ENCODE data around the gene PRMT9.

DNA sequence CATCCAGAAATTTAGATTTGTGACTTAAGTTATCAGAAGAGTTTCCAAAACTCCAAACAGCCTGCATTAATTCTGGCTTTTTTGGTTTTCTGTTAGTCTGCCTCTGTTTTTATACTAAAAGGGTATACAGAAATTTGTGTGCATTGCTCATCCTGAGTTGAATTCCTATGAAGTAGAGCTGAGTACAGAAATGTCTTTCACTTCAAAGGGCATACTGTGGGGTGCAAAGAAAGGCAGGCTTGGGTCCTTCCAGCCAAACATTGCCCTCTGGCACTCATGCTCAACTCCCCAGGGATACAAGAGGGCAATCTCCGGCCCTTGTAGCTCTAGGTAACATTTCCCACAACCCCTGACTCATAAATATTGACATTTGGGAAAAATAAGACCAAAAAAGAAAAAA lies 94.4 kb downstream of the PRMT9 start:
- TF ChIP-seq POLR2A (IDR thresholded peaks at IDR 0.05; ENCODE audit: low read depth, low read length): no peak
- no peak for TF ChIP-seq CEBPB (IDR thresholded peaks at IDR 0.05; ENCODE audit: low read depth, low read length)
- TF ChIP-seq CTCF (conservative IDR thresholded peaks at IDR 0.05; ENCODE audit: low read depth, low read length): no peak
- no peak for TF ChIP-seq RFX5 (IDR thresholded peaks at IDR 0.05; ENCODE audit: low read depth, low read length)
- no peak for TF ChIP-seq MXI1 (IDR thresholded peaks at IDR 0.05; ENCODE audit: borderline replicate concordance, low read depth, low read length)
- TF ChIP-seq SMC3 (IDR thresholded peaks at IDR 0.05; ENCODE audit: low read depth, low read length): no peak
- no peak for TF ChIP-seq MAFK (IDR thresholded peaks at IDR 0.05; ENCODE audit: low read depth, low read length)
- no peak for TF ChIP-seq USF2 (IDR thresholded peaks at IDR 0.05; ENCODE audit: low read depth, low read length)
- TF ChIP-seq RAD21 (IDR thresholded peaks at IDR 0.05; ENCODE audit: low read length): no peak
- TF ChIP-seq FOS (IDR thresholded peaks at IDR 0.05; ENCODE audit: low read depth, low read length): no peak
- TF ChIP-seq BHLHE40 (IDR thresholded peaks at IDR 0.05; ENCODE audit: low read depth, low read length): no peak
- TF ChIP-seq RCOR1 (IDR thresholded peaks at IDR 0.05; ENCODE audit: insufficient replicate concordance, low read length): no peak
- TF ChIP-seq, protein P1, sequence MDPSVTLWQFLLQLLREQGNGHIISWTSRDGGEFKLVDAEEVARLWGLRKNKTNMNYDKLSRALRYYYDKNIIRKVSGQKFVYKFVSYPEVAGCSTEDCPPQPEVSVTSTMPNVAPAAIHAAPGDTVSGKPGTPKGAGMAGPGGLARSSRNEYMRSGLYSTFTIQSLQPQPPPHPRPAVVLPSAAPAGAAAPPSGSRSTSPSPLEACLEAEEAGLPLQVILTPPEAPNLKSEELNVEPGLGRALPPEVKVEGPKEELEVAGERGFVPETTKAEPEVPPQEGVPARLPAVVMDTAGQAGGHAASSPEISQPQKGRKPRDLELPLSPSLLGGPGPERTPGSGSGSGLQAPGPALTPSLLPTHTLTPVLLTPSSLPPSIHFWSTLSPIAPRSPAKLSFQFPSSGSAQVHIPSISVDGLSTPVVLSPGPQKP (IDR thresholded peaks at IDR 0.05; ENCODE audit: borderline replicate concordance, low read depth, low read length): no peak
- TF ChIP-seq NFE2L2 (IDR thresholded peaks at IDR 0.05; ENCODE audit: low read depth, low read length): no peak

Measured in IMR-90 (cell line).